HTERT RPE-1 (cell line): ENCODE data around the gene NFIX.

Experiments
- in situ Hi-C: fragments of 300-500 bp; cut with MboI; formaldehyde crosslinking; loops from 4 replicates; pipeline ENCODE4 v1.14.3; 2020; ENCODE audit warnings: low sequenced_read_pairs

The NFIX gene

GRCh38 chr19:13069415-13070359 is 74.4 kb downstream of the NFIX start:
- in situ Hi-C loops, result no loop called here

GRCh38 chr19:13070425-13071140 is 75.3 kb downstream of the NFIX start:
- in situ Hi-C loops, result no loop called here

GRCh38 chr19:13071444-13072187 is 76.3 kb downstream of the NFIX start:
- in situ Hi-C loops, result no loop called here

GRCh38 chr19:13072188-13072908 is 77.1 kb downstream of the NFIX start:
- in situ Hi-C loops, result no loop called here

- in situ Hi-C loops, result no loop called here
Measured at GRCh38 chr19:13073263-13073662, 78.0 kb downstream of the NFIX start.

- in situ Hi-C loops, result no loop called here
Measured at GRCh38 chr19:13074378-13074777, 79.1 kb downstream of the NFIX start.

GRCh38 chr19:13076320-13076719 is 81.0 kb downstream of the NFIX start:
- in situ Hi-C loops, result no loop called here

- in situ Hi-C loops, result no loop called here
Measured at GRCh38 chr19:13076787-13077186, 81.5 kb downstream of the NFIX start.

- in situ Hi-C loops, result no loop called here
Measured at GRCh38 chr19:13077240-13077639, 82.0 kb downstream of the NFIX start.

- in situ Hi-C loops, result no loop called here
Measured at GRCh38 chr19:13078381-13078780, 83.1 kb downstream of the NFIX start.

- in situ Hi-C loops, result no loop called here
Measured at GRCh38 chr19:13078897-13079541, 83.7 kb downstream of the NFIX start.

GRCh38 chr19:13079542-13079986 is 84.3 kb downstream of the NFIX start:
- in situ Hi-C loops, result no loop called here

GRCh38 chr19:13082192-13083007 is 87.1 kb downstream of the NFIX start:
- in situ Hi-C loops, result no loop called here

- in situ Hi-C loops, result no loop called here
Measured at GRCh38 chr19:13083008-13083404, 87.7 kb downstream of the NFIX start.

- in situ Hi-C loops, result no loop called here
Measured at GRCh38 chr19:13083627-13084026, 88.4 kb downstream of the NFIX start.

GRCh38 chr19:13085666-13086065 is 90.4 kb downstream of the NFIX start:
- in situ Hi-C loops, result no loop called here

GRCh38 chr19:13086341-13086740 is 91.1 kb downstream of the NFIX start:
- in situ Hi-C loops, result no loop called here

GRCh38 chr19:13087295-13087694 is 92.0 kb downstream of the NFIX start:
- in situ Hi-C loops, result no loop called here

- in situ Hi-C loops, result no loop called here
Measured at GRCh38 chr19:13087795-13088537, 92.7 kb downstream of the NFIX start.
